Upper lobe of right lung (tissue), 1 donor: Measurements from ENCODE around the gene OGFOD1. TPM values are rescaled to one million over a fixed set of nuclear protein-coding genes. Genes with fewer than 3 reads are reported as not detected.

Experiments
- ATAC-seq: fragments of 200-7000 bp; cut with Tn5 transposase; one replicate; pipeline ENCODE4 v1.9.1; 2020; ENCODE audit warnings: mild to moderate bottlenecking, moderate library complexity
- DNase-seq: peaks from one replicate; pipeline ENCODE4 v3.0.0-alpha.2; 2020
- H3K27ac ChIP-seq: fragments of 200-600 bp; one replicate; pipeline ENCODE4 v1.8.0; 2022
- H3K27me3 ChIP-seq: fragments of 200-600 bp; one replicate; pipeline ENCODE4 v1.8.0; 2022; ENCODE audit warnings: mild to moderate bottlenecking
- H3K36me3 ChIP-seq: fragments of 200-600 bp; one replicate; pipeline ENCODE4 v1.8.0; 2022
- H3K4me1 ChIP-seq: fragments of 200-600 bp; one replicate; pipeline ENCODE4 v1.8.0; 2022
- H3K4me3 ChIP-seq: fragments of 200-600 bp; one replicate; pipeline ENCODE4 v1.8.0; 2022; ENCODE audit warnings: mild to moderate bottlenecking
- H3K9me3 ChIP-seq: fragments of 200-600 bp; one replicate; pipeline ENCODE4 v1.8.0; 2022
- CTCF ChIP-seq: fragments of 200-600 bp; IDR thresholded peaks from one replicate; pipeline ENCODE4 v1.8.0; 2022; ENCODE audit warnings: antibody characterized with exemption
- intact Hi-C: fragments of 100-400 bp; cut with DNase I; formaldehyde crosslinking; loops from one replicate; pipeline ENCODE4 v1.11.0; 2022
- total RNA-seq: library from RNA; stranded (reverse); fragmentation: NEBNext Ultra II Directional; extraction: Animal tissue kit (Norgen Biotek cat#: 25700); gene quantifications from one replicate; pipeline ENCODE4 v1.2.1, GENCODE V29; 2021
- donor health status: DM: no; HTN: yes; CAD: no; lungs with severe emphysema.

Gene OGFOD1
- total RNA-seq, 1 donor from 2014 or later, result 34.4 TPM

- no peak for DNase-seq
- Histone ChIP-seq H3K9me3 (no peaks in the 10 kb centered on the region), H3K4me3 (no peak overlapping the region), H3K4me1 (peaks cover 3% of the 10 kb centered on the region), H3K27ac (no peak overlapping the region), H3K27me3 (no peaks in the 10 kb centered on the region), H3K36me3 (peaks cover 95% of the 10 kb centered on the region)
- intact Hi-C loops, result no loop called here
- ATAC-seq, result no peak
- TF ChIP-seq CTCF, result no peak
These were observed 11.8 kb downstream of the OGFOD1 start for GRCh38 chr16:56463153-56463552.

GRCh38 chr16:56466344-56466743 lies 15.0 kb downstream of the OGFOD1 start:
- no peak for ATAC-seq
- peaks cover 3% of the 10 kb centered on the region for H3K4me1 ChIP-seq
- no peaks in the 10 kb centered on the region for H3K9me3 ChIP-seq
- no peak overlapping the region for H3K27ac ChIP-seq
- H3K36me3 ChIP-seq, result peaks cover 95% of the 10 kb centered on the region
- no peaks in the 10 kb centered on the region for H3K27me3 ChIP-seq
- intact Hi-C loops, result no loop called here
- no peak overlapping the region for H3K4me3 ChIP-seq
- no peak for TF ChIP-seq CTCF
- DNase-seq, result no peak

- H3K4me3 ChIP-seq, result no peak overlapping the region
- no peak overlapping the region for H3K27ac ChIP-seq
- ATAC-seq (no peak), DNase-seq (no peak)
- H3K27me3 ChIP-seq, result no peaks in the 10 kb centered on the region
- H3K9me3 ChIP-seq, result no peaks in the 10 kb centered on the region
- H3K36me3 ChIP-seq, result peaks cover 100% of the 10 kb centered on the region
- no peak for TF ChIP-seq CTCF
- intact Hi-C loops, result no loop called here
- no peaks in the 10 kb centered on the region for H3K4me1 ChIP-seq
These were observed 17.4 kb downstream of the OGFOD1 start for GRCh38 chr16:56468800-56469199.

GRCh38 chr16:56469748-56470147 lies 18.4 kb downstream of the OGFOD1 start:
- DNase-seq, result no peak
- Histone ChIP-seq H3K36me3 (peaks cover 100% of the 10 kb centered on the region), H3K4me3 (no peak overlapping the region), H3K27ac (no peak overlapping the region), H3K4me1 (no peaks in the 10 kb centered on the region), H3K27me3 (no peaks in the 10 kb centered on the region), H3K9me3 (no peaks in the 10 kb centered on the region)
- TF ChIP-seq CTCF, result no peak
- ATAC-seq, result no peak
- intact Hi-C loops, result no loop called here

GRCh38 chr16:56470232-56470631 lies 18.9 kb downstream of the OGFOD1 start:
- no peak for DNase-seq
- Histone ChIP-seq H3K9me3 (no peaks in the 10 kb centered on the region), H3K27ac (no peak overlapping the region), H3K27me3 (no peaks in the 10 kb centered on the region), H3K36me3 (peaks cover 100% of the 10 kb centered on the region), H3K4me3 (no peak overlapping the region), H3K4me1 (no peaks in the 10 kb centered on the region)
- intact Hi-C loops, result no loop called here
- no peak for TF ChIP-seq CTCF
- ATAC-seq, result no peak

GRCh38 chr16:56470666-56471065 lies 19.3 kb downstream of the OGFOD1 start:
- Histone ChIP-seq H3K9me3 (no peaks in the 10 kb centered on the region), H3K4me1 (no peaks in the 10 kb centered on the region), H3K27ac (no peak overlapping the region), H3K4me3 (no peak overlapping the region), H3K36me3 (peaks cover 100% of the 10 kb centered on the region), H3K27me3 (no peaks in the 10 kb centered on the region)
- no peak for TF ChIP-seq CTCF
- ATAC-seq, result no peak
- no peak for DNase-seq
- intact Hi-C loops, result no loop called here
